ENCODE data around the gene ELP4. TPM values are rescaled to one million over a fixed set of nuclear protein-coding genes. Genes with fewer than 3 reads are reported as not detected.

The ELP4 gene
- total RNA-seq, 1 donor from 2014 or later, result 12.6 TPM

- intact Hi-C loops (cut with DNase I), result no loop called here
- no peak for DNase-seq (ENCODE audit: low spot score)
Measured at GRCh38 chr11:31757260-31757835, 247.8 kb downstream of the ELP4 start.

GRCh38 chr11:31761636-31762035 lies 252.1 kb downstream of the ELP4 start:
- intact Hi-C loops (cut with DNase I), result no loop called here
- no peak for DNase-seq (ENCODE audit: low spot score)

- no peak for DNase-seq (ENCODE audit: low spot score)
- intact Hi-C loops (cut with DNase I), result no loop called here
Measured at GRCh38 chr11:31763296-31763695, 253.7 kb downstream of the ELP4 start.

- intact Hi-C loops (cut with DNase I), result no loop called here
- no peak for DNase-seq (ENCODE audit: low spot score)
Measured at GRCh38 chr11:31764261-31764660, 254.7 kb downstream of the ELP4 start.

- no peak for DNase-seq (ENCODE audit: low spot score)
- intact Hi-C loops (cut with DNase I), result no loop called here
Measured at GRCh38 chr11:31764766-31765165, 255.2 kb downstream of the ELP4 start.

- DNase-seq (ENCODE audit: low spot score), result no peak
- intact Hi-C loops (cut with DNase I), result no loop called here
Measured at GRCh38 chr11:31767066-31767465, 257.5 kb downstream of the ELP4 start.

- intact Hi-C loops (cut with DNase I), result no loop called here
Measured at GRCh38 chr11:31767685-31768084, 258.1 kb downstream of the ELP4 start.

GRCh38 chr11:31768749-31769640 lies 259.4 kb downstream of the ELP4 start:
- intact Hi-C loops (cut with DNase I), result no loop called here
- DNase-seq (ENCODE audit: low spot score), result no peak

More at GRCh38 chr11:31767685-31768084, 258.1 kb downstream of the ELP4 start:
- DNase-seq (ENCODE audit: low spot score), result no peak

- intact Hi-C loops (cut with DNase I), result no loop called here
- no peak for DNase-seq (ENCODE audit: low spot score)
Measured at GRCh38 chr11:31770011-31770700, 260.6 kb downstream of the ELP4 start.

GRCh38 chr11:31772412-31772811 lies 262.8 kb downstream of the ELP4 start:
- intact Hi-C loops (cut with DNase I), result no loop called here
- DNase-seq (ENCODE audit: low spot score), result no peak

- intact Hi-C loops (cut with DNase I), result no loop called here
- no peak for DNase-seq (ENCODE audit: low spot score)
Measured at GRCh38 chr11:31779374-31779791, 269.8 kb downstream of the ELP4 start.

GRCh38 chr11:31780078-31780477 lies 270.5 kb downstream of the ELP4 start:
- intact Hi-C loops (cut with DNase I), result no loop called here
- DNase-seq (ENCODE audit: low spot score), result no peak

- DNase-seq (ENCODE audit: low spot score), result no peak
- intact Hi-C loops (cut with DNase I), result no loop called here
Measured at GRCh38 chr11:31780480-31780971, 271.0 kb downstream of the ELP4 start.

GRCh38 chr11:31782257-31782656 lies 272.7 kb downstream of the ELP4 start:
- DNase-seq (ENCODE audit: low spot score), result no peak
- intact Hi-C loops (cut with DNase I), result no loop called here

GRCh38 chr11:31783252-31783651 lies 273.7 kb downstream of the ELP4 start:
- DNase-seq (ENCODE audit: low spot score), result no peak
- intact Hi-C loops (cut with DNase I), result no loop called here

- no peak for DNase-seq (ENCODE audit: low spot score)
- intact Hi-C loops (cut with DNase I), result no loop called here
Measured at GRCh38 chr11:31784611-31785010, 275.0 kb downstream of the ELP4 start.

- no peak for DNase-seq (ENCODE audit: low spot score)
- intact Hi-C loops (cut with DNase I), result no loop called here
Measured at GRCh38 chr11:31786996-31787685, 277.6 kb downstream of the ELP4 start.

- intact Hi-C loops (cut with DNase I), result no loop called here
- DNase-seq (ENCODE audit: low spot score), result no peak
Measured at GRCh38 chr11:31788085-31788484, 278.5 kb downstream of the ELP4 start.

- intact Hi-C loops (cut with DNase I), result no loop called here
- DNase-seq (ENCODE audit: low spot score), result no peak
Measured at GRCh38 chr11:31790649-31791048, 281.1 kb downstream of the ELP4 start.

GRCh38 chr11:31792036-31792435 lies 282.5 kb downstream of the ELP4 start:
- intact Hi-C loops (cut with DNase I), result no loop called here
- no peak for DNase-seq (ENCODE audit: low spot score)

Measured in cardiac septum (tissue), 1 donor.